ENCODE results near the gene RIC8B.

RIC8B gene

DNA sequence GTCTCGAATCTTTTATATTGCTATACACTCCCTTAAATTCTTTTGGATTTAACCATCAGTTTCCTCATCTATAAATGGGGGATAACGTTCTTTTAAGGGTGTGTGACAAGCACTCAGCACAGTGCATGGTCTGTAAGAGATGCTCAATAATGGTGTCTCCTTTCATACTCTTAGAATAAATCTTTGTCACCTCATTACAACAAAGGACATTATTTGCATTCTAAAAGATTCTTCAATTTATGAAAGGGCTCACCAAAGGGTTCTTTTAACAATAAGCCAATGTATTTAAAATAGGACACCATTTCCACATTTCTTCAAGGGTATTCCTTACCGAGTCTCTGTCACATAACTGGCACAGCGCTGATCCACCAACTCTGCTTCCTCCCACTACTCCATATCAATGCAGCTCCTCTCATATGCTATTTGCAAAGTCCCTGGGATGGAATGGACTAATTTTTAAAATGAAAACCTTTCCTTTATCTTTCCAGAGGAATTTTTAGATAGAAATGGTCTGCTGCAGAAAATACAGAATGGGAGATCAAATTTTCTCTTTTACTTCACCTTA, 29.2 kb upstream of the RIC8B start:
- Histone ChIP-seq H3K4me1 (ENCODE audit: control insufficient read depth, low read length) (no peaks in the 10 kb centered on the region), H3K79me2 (ENCODE audit: control insufficient read depth, low read length) (no peaks in the 10 kb centered on the region), H3F3A (ENCODE audit: control insufficient read depth, insufficient read depth) (no peaks in the 10 kb centered on the region), H4K20me1 (ENCODE audit: control insufficient read depth, insufficient read depth, low read depth, low read length) (no peaks in the 10 kb centered on the region), H3K4me3 (ENCODE audit: low read length) (no peak overlapping the region), H3K27ac (ENCODE audit: low read depth, low read length) (no peak overlapping the region), H3K9me3 (ENCODE audit: control insufficient read depth, insufficient read depth, low read length) (no peaks in the 10 kb centered on the region), H3K36me3 (ENCODE audit: control insufficient read depth, low read length) (no peaks in the 10 kb centered on the region), H3K27me3 (ENCODE audit: control insufficient read depth, low read length) (peaks cover 11% of the 10 kb centered on the region), H3K4me2 (ENCODE audit: low read length) (no peak overlapping the region), H3K9me2 (replicated peaks; ENCODE audit: control insufficient read depth, low read length) (no peaks in the 10 kb centered on the region)
- TF ChIP-seq, protein P1, sequence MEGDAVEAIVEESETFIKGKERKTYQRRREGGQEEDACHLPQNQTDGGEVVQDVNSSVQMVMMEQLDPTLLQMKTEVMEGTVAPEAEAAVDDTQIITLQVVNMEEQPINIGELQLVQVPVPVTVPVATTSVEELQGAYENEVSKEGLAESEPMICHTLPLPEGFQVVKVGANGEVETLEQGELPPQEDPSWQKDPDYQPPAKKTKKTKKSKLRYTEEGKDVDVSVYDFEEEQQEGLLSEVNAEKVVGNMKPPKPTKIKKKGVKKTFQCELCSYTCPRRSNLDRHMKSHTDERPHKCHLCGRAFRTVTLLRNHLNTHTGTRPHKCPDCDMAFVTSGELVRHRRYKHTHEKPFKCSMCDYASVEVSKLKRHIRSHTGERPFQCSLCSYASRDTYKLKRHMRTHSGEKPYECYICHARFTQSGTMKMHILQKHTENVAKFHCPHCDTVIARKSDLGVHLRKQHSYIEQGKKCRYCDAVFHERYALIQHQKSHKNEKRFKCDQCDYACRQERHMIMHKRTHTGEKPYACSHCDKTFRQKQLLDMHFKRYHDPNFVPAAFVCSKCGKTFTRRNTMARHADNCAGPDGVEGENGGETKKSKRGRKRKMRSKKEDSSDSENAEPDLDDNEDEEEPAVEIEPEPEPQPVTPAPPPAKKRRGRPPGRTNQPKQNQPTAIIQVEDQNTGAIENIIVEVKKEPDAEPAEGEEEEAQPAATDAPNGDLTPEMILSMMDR (IDR thresholded peaks at IDR 0.05; ENCODE audit: low read depth, low read length, poor library complexity, severe bottlenecking), result no peak
- no peak for TF ChIP-seq EZH2phosphoT487 (IDR thresholded peaks at IDR 0.05; ENCODE audit: borderline replicate concordance, low read length)

DNA sequence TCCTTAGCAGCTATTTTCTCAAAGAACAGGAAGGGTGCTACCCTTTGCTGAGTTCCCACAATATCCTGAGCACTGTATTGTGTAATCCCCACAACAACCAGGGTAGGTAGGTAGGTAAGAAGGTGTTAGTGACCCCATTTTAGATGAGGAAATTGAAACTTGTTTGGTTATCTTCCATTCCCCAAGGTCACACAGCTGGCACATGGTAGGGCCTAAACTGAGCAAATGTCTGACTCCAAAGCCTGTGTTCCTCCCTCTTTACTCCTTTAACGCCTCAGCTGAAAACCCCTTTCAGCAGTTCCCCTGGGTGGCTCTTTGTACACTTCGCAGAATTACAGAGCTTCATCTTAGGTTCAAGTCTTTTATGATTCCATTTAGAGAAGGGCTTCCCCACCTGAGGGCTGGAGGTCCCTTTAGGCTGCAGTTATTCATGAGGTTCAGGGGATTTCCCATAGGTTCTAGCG, 26.5 kb upstream of the RIC8B start:
- H3K4me3 ChIP-seq (ENCODE audit: low read length), result no peak overlapping the region
- TF ChIP-seq, protein P1 (IDR thresholded peaks at IDR 0.05; ENCODE audit: low read depth, low read length, poor library complexity, severe bottlenecking), result no peak
- TF ChIP-seq EZH2phosphoT487 (IDR thresholded peaks at IDR 0.05; ENCODE audit: borderline replicate concordance, low read length), result no peak
- no peak overlapping the region for H3K27ac ChIP-seq (ENCODE audit: low read depth, low read length)
- no peak overlapping the region for H3K4me2 ChIP-seq (ENCODE audit: low read length)
- H3F3A ChIP-seq (ENCODE audit: control insufficient read depth, insufficient read depth), result no peaks in the 10 kb centered on the region
- no peaks in the 10 kb centered on the region for H3K9me2 ChIP-seq (replicated peaks; ENCODE audit: control insufficient read depth, low read length)
- no peaks in the 10 kb centered on the region for H4K20me1 ChIP-seq (ENCODE audit: control insufficient read depth, insufficient read depth, low read depth, low read length)
- H3K4me1 ChIP-seq (ENCODE audit: control insufficient read depth, low read length), result peaks cover 6% of the 10 kb centered on the region
- no peaks in the 10 kb centered on the region for H3K79me2 ChIP-seq (ENCODE audit: control insufficient read depth, low read length)
- no peaks in the 10 kb centered on the region for H3K36me3 ChIP-seq (ENCODE audit: control insufficient read depth, low read length)
- H3K9me3 ChIP-seq (ENCODE audit: control insufficient read depth, insufficient read depth, low read length), result no peaks in the 10 kb centered on the region; the same call in 1 of the 2 replicates
- peaks cover 11% of the 10 kb centered on the region for H3K27me3 ChIP-seq (ENCODE audit: control insufficient read depth, low read length)

DNA sequence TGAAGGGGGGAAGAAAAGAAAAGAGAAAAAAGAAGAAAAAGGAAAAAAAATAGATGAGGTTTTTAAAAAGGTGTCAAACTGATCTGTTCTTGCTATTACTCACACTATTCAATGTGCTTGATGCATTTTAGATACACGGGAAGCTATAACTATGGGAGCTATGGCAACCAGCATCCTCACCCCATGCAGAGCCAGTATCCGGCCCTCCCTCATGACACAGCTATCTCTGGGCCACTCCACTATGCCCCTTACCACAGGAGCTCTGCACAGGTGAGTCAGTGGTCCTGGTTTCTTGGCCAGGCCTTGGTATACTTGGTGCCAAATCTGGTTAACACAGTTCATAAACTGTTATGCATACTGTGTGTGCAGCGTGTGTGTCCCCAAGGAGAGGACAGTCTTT, 24.0 kb upstream of the RIC8B start:
- H3K4me3 ChIP-seq (ENCODE audit: low read length), result no peak overlapping the region
- no peak overlapping the region for H3K4me2 ChIP-seq (ENCODE audit: low read length)

More for the DNA sequence above, 24.0 kb upstream of the RIC8B start:
- no peaks in the 10 kb centered on the region for H3K79me2 ChIP-seq (ENCODE audit: control insufficient read depth, low read length)
- no peak overlapping the region for H3K27ac ChIP-seq (ENCODE audit: low read depth, low read length)
- no peaks in the 10 kb centered on the region for H3K27me3 ChIP-seq (ENCODE audit: control insufficient read depth, low read length)
- H3K9me2 ChIP-seq (replicated peaks; ENCODE audit: control insufficient read depth, low read length), result no peaks in the 10 kb centered on the region
- peaks cover 23% of the 10 kb centered on the region for H3K4me1 ChIP-seq (ENCODE audit: control insufficient read depth, low read length)
- no peaks in the 10 kb centered on the region for H3F3A ChIP-seq (ENCODE audit: control insufficient read depth, insufficient read depth)
- H4K20me1 ChIP-seq (ENCODE audit: control insufficient read depth, insufficient read depth, low read depth, low read length), result no peaks in the 10 kb centered on the region
- TF ChIP-seq, protein P1 (IDR thresholded peaks at IDR 0.05; ENCODE audit: low read depth, low read length, poor library complexity, severe bottlenecking), result no peak
- TF ChIP-seq EZH2phosphoT487 (IDR thresholded peaks at IDR 0.05; ENCODE audit: borderline replicate concordance, low read length), result no peak
- no peaks in the 10 kb centered on the region for H3K36me3 ChIP-seq (ENCODE audit: control insufficient read depth, low read length)
- H3K9me3 ChIP-seq (ENCODE audit: control insufficient read depth, insufficient read depth, low read length), result no peaks in the 10 kb centered on the region; the same call in 1 of the 2 replicates
